ENCODE data around the gene PIAS3.
"Not testable (repeated sequence)": the region's sequence is repeated elsewhere in the genome, so short reads cannot be mapped to it uniquely, and the experiment has no call there.

PIAS3 gene

DNA sequence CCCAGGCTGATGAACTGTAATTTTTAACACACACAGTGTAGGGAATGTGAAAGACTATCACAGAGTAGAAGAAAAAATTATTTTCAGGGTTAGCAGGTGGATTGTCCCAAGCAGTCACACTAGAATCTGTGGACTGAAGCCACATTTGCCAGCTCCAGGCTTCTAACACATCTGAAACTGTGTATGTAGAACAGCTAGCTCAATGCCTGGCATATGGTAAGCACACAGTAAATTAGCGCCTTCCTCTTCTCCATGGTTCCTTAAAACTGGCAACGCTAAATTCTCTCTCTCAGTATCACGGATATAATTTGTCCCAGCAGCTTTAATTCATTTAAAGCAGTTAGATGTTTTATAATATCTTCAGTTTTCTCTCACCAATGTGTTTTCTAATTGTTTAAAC lies 15.8 kb downstream of the PIAS3 start:
- no peak overlapping the region for H3K4me3 ChIP-seq (replicated peaks; ENCODE audit: insufficient read depth, low read length)
- TF ChIP-seq POLR2AphosphoS5 (IDR thresholded peaks at IDR 0.05; ENCODE audit: low read depth) = no peak
- no peak for TF ChIP-seq REST (IDR thresholded peaks at IDR 0.05; ENCODE audit: insufficient replicate concordance, low read depth)
- TF ChIP-seq, protein P1, sequence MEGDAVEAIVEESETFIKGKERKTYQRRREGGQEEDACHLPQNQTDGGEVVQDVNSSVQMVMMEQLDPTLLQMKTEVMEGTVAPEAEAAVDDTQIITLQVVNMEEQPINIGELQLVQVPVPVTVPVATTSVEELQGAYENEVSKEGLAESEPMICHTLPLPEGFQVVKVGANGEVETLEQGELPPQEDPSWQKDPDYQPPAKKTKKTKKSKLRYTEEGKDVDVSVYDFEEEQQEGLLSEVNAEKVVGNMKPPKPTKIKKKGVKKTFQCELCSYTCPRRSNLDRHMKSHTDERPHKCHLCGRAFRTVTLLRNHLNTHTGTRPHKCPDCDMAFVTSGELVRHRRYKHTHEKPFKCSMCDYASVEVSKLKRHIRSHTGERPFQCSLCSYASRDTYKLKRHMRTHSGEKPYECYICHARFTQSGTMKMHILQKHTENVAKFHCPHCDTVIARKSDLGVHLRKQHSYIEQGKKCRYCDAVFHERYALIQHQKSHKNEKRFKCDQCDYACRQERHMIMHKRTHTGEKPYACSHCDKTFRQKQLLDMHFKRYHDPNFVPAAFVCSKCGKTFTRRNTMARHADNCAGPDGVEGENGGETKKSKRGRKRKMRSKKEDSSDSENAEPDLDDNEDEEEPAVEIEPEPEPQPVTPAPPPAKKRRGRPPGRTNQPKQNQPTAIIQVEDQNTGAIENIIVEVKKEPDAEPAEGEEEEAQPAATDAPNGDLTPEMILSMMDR (IDR thresholded peaks at IDR 0.05; ENCODE audit: insufficient read depth, low read length) = no peak
- TF ChIP-seq GABPA (IDR thresholded peaks at IDR 0.05; ENCODE audit: low read depth) = no peak
- no peak for TF ChIP-seq SPI1 (IDR thresholded peaks at IDR 0.05; ENCODE audit: borderline replicate concordance, low read depth)
- no peaks in the 10 kb centered on the region for H3K27me3 ChIP-seq (ENCODE audit: insufficient read depth, poor library complexity, severe bottlenecking)
- H3K27ac ChIP-seq (replicated peaks) = no peak overlapping the region
- no peak for DNase-seq (ENCODE audit: low read depth in 1 of 2, low spot score in 1 of 2)

DNA sequence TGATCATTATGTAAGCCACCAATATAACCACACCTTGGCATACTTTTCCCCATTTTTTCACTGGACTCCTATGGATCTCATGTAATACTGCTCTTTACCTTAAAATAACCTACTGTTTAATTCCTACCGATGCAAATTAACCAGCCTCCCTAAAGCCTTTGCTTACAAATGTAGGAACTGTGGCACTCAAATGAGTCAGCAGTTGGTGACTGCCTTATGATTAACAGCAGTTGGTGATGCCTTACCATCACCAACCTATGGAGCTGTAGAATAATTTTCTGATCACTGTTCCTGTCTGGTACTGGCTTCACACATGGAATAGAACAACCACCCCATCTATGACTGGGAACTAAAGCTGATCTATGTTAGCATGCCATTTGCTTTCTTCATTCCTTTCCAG lies 21.2 kb downstream of the PIAS3 start:
- TF ChIP-seq SPI1 (IDR thresholded peaks at IDR 0.05; ENCODE audit: borderline replicate concordance, low read depth) = no peak
- TF ChIP-seq GABPA (IDR thresholded peaks at IDR 0.05; ENCODE audit: low read depth) = no peak
- TF ChIP-seq REST (IDR thresholded peaks at IDR 0.05; ENCODE audit: insufficient replicate concordance, low read depth) = no peak
- TF ChIP-seq POLR2AphosphoS5 (IDR thresholded peaks at IDR 0.05; ENCODE audit: low read depth) = no peak
- TF ChIP-seq, protein P1 (IDR thresholded peaks at IDR 0.05; ENCODE audit: insufficient read depth, low read length) = no peak
- DNase-seq (ENCODE audit: low read depth in 1 of 2, low spot score in 1 of 2) = no peak

GRCh38 chr1:145830810-145831209 lies 28.1 kb downstream of the PIAS3 start:
- not testable (repeated sequence) for H3K4me3 ChIP-seq (replicated peaks; ENCODE audit: insufficient read depth, low read length); H3K27me3 ChIP-seq (ENCODE audit: insufficient read depth, poor library complexity, severe bottlenecking); DNase-seq (ENCODE audit: low read depth in 1 of 2, low spot score in 1 of 2); H3K27ac ChIP-seq (replicated peaks)

More for the DNA sequence above, 21.2 kb downstream of the PIAS3 start:
- Histone ChIP-seq H3K27ac (replicated peaks) (no peak overlapping the region), H3K4me3 (replicated peaks; ENCODE audit: insufficient read depth, low read length) (no peak overlapping the region), H3K27me3 (ENCODE audit: insufficient read depth, poor library complexity, severe bottlenecking) (no peaks in the 10 kb centered on the region)

GRCh38 chr1:145828367-145829026 lies 30.4 kb downstream of the PIAS3 start:
- Histone ChIP-seq H3K4me3 (replicated peaks; ENCODE audit: insufficient read depth, low read length) (no peak overlapping the region), H3K27ac (replicated peaks) (no peak overlapping the region), H3K27me3 (ENCODE audit: insufficient read depth, poor library complexity, severe bottlenecking) (no peaks in the 10 kb centered on the region)
- DNase-seq (ENCODE audit: low read depth in 1 of 2, low spot score in 1 of 2) = no peak
- no peak for TF ChIP-seq SPI1 (IDR thresholded peaks at IDR 0.05; ENCODE audit: borderline replicate concordance, low read depth)
- TF ChIP-seq, protein P1 (IDR thresholded peaks at IDR 0.05; ENCODE audit: insufficient read depth, low read length) = no peak
- TF ChIP-seq REST (IDR thresholded peaks at IDR 0.05; ENCODE audit: insufficient replicate concordance, low read depth) = no peak
- no peak for TF ChIP-seq POLR2AphosphoS5 (IDR thresholded peaks at IDR 0.05; ENCODE audit: low read depth)
- no peak for TF ChIP-seq GABPA (IDR thresholded peaks at IDR 0.05; ENCODE audit: low read depth)

All from HL-60 (cell line).